Uterus (tissue), 4 donors: ENCODE data around the gene MSANTD1. TPM values are rescaled to one million over a fixed set of nuclear protein-coding genes. Genes with fewer than 3 reads are reported as not detected.
A peak's percentile ranks its signal among the peaks of the same experiment; 100 is the strongest.

Source experiments
- DNase-seq, 2 donors: peaks; one replicate each; pipeline ENCODE4 v3.0.0-alpha.2; 2019 to 2020
- H3K27ac ChIP-seq, 2 donors: fragments of 200-600 bp; sonication (generic); 1 replicate in 1 of 2; 2 replicates in 1 of 2; pipeline ENCODE4 v1.5.1; 2016 to 2018
- H3K27me3 ChIP-seq, 2 donors: fragments of 200-600 bp; sonication (generic); one replicate each; pipeline ENCODE4 v1.5.1; 2018 to 2019; ENCODE audit warnings: control low read depth in 1 of 2
- H3K36me3 ChIP-seq, 2 donors: fragments of 200-600 bp; sonication (generic); one replicate each; pipeline ENCODE4 v1.5.1; 2019; ENCODE audit warnings: control low read depth in 1 of 2
- H3K4me1 ChIP-seq, 2 donors: fragments of 200-600 bp; sonication (generic); one replicate each; pipeline ENCODE4 v1.5.1; 2018 to 2019; ENCODE audit warnings: control low read depth in 1 of 2
- H3K4me3 ChIP-seq, 2 donors: fragments of 200-600 bp; sonication (generic); 1 replicate in 1 of 2; 2 replicates in 1 of 2; pipeline ENCODE4 v1.5.1; 2018 to 2019; ENCODE audit warnings: mild to moderate bottlenecking in 1 of 2
- H3K9me3 ChIP-seq, 2 donors: fragments of 200-600 bp; sonication (generic); one replicate each; pipeline ENCODE4 v1.5.1; 2019; ENCODE audit warnings: control low read depth in 1 of 2
- CTCF ChIP-seq, 4 experiments: fragments of 200-600 bp in 2 of 4; fragments of 450-650 bp in 2 of 4; sonication (generic) in 2 of 4; IDR thresholded peaks; one replicate each; pipeline ENCODE4 v1.5.1; 2016 to 2019; ENCODE audit warnings: antibody characterized with exemption in 4 of 4, mild to moderate bottlenecking in 2 of 4, moderate library complexity in 1 of 4
- POLR2A ChIP-seq, 2 donors: fragments of 450-650 bp; IDR thresholded peaks; one replicate each; pipeline ENCODE4 v1.6.1; 2016; ENCODE audit warnings: antibody characterized with exemption in 2 of 2, mild to moderate bottlenecking in 1 of 2, moderate library complexity in 1 of 2
- intact Hi-C: fragments of 100-400 bp; cut with DNase I; formaldehyde crosslinking; loops from one replicate; pipeline ENCODE4 v1.15.1; 2023; ENCODE audit warnings: low total_unique reads
- total RNA-seq, 4 donors: library from RNA; depleted of rRNA in 3 of 4; stranded (reverse); fragments of >200 nt in 3 of 4; gene quantifications; one replicate each; pipeline versions ENCODE4 v1.1.0 to v1.2.4, GENCODE V29; 2014 to 2023
- donor health status: DM: yes; HTN: yes; CAD: no.

Gene MSANTD1
- total RNA-seq, 4 donors from 2014 or later, result 1.3 to 3.3 (median 2.1) TPM; not detected in 1

GRCh38 chr4:3243136-3243780 is 5.7 kb upstream of the MSANTD1 start:
- intact Hi-C loops, result no loop called here
- Histone ChIP-seq H3K4me3 (no peak overlapping the region), H3K27me3 (no peaks in the 10 kb centered on the region), H3K27ac (peak overlapping the region in 1 of 2 donors; percentile 30), H3K36me3 (no peaks in the 10 kb centered on the region), H3K4me1 (peaks cover 0 to 6% of the 10 kb centered on the region in 2 donors), H3K9me3 (no peaks in the 10 kb centered on the region)
- DNase-seq, result no peak
- TF ChIP-seq CTCF (IDR thresholded peaks at IDR 0.05) (no peak), POLR2A (IDR thresholded peaks at IDR 0.05) (no peak)

GRCh38 chr4:3244002-3244401 is 5.0 kb upstream of the MSANTD1 start:
- TF ChIP-seq CTCF (IDR thresholded peaks at IDR 0.05) (no peak), POLR2A (IDR thresholded peaks at IDR 0.05) (no peak)
- H3K27me3 ChIP-seq, result no peaks in the 10 kb centered on the region
- H3K9me3 ChIP-seq, result no peaks in the 10 kb centered on the region
- H3K36me3 ChIP-seq, result no peaks in the 10 kb centered on the region
- H3K4me1 ChIP-seq, result peaks cover 0 to 6% of the 10 kb centered on the region in 2 donors
- intact Hi-C loops, result no loop called here
- H3K27ac ChIP-seq, result no peak overlapping the region
- H3K4me3 ChIP-seq, result no peak overlapping the region
- no peak for DNase-seq

GRCh38 chr4:3244747-3245146 is 4.2 kb upstream of the MSANTD1 start:
- Histone ChIP-seq H3K27ac (no peak overlapping the region), H3K27me3 (no peaks in the 10 kb centered on the region), H3K4me1 (peaks cover 0 to 6% of the 10 kb centered on the region in 2 donors), H3K4me3 (no peak overlapping the region), H3K9me3 (no peaks in the 10 kb centered on the region), H3K36me3 (no peaks in the 10 kb centered on the region)
- intact Hi-C loops, result no loop called here
- TF ChIP-seq POLR2A (IDR thresholded peaks at IDR 0.05), result no peak
- TF ChIP-seq CTCF (IDR thresholded peaks at IDR 0.05), result no peak
- DNase-seq, result no peak

GRCh38 chr4:3245676-3246075 is 3.3 kb upstream of the MSANTD1 start:
- H3K36me3 ChIP-seq, result no peaks in the 10 kb centered on the region
- TF ChIP-seq CTCF (IDR thresholded peaks at IDR 0.05), result no peak
- no peak for TF ChIP-seq POLR2A (IDR thresholded peaks at IDR 0.05)
- H3K4me3 ChIP-seq, result no peak overlapping the region
- no peak for DNase-seq
- H3K9me3 ChIP-seq, result no peaks in the 10 kb centered on the region
- H3K27me3 ChIP-seq, result no peaks in the 10 kb centered on the region
- intact Hi-C loops, result no loop called here
- no peak overlapping the region for H3K27ac ChIP-seq
- H3K4me1 ChIP-seq, result peaks cover 0 to 6% of the 10 kb centered on the region in 2 donors

GRCh38 chr4:3246458-3247398 is 2.2 kb upstream of the MSANTD1 start:
- Histone ChIP-seq H3K27me3 (no peaks in the 10 kb centered on the region), H3K27ac (no peak overlapping the region), H3K36me3 (no peaks in the 10 kb centered on the region), H3K4me1 (no peaks in the 10 kb centered on the region), H3K4me3 (no peak overlapping the region), H3K9me3 (no peaks in the 10 kb centered on the region)
- TF ChIP-seq CTCF (IDR thresholded peaks at IDR 0.05), result no peak
- no peak for TF ChIP-seq POLR2A (IDR thresholded peaks at IDR 0.05)
- DNase-seq, result no peak
- intact Hi-C loops, result no loop called here
